ENCODE measurements around the gene KCTD1.

Gene KCTD1

DNA sequence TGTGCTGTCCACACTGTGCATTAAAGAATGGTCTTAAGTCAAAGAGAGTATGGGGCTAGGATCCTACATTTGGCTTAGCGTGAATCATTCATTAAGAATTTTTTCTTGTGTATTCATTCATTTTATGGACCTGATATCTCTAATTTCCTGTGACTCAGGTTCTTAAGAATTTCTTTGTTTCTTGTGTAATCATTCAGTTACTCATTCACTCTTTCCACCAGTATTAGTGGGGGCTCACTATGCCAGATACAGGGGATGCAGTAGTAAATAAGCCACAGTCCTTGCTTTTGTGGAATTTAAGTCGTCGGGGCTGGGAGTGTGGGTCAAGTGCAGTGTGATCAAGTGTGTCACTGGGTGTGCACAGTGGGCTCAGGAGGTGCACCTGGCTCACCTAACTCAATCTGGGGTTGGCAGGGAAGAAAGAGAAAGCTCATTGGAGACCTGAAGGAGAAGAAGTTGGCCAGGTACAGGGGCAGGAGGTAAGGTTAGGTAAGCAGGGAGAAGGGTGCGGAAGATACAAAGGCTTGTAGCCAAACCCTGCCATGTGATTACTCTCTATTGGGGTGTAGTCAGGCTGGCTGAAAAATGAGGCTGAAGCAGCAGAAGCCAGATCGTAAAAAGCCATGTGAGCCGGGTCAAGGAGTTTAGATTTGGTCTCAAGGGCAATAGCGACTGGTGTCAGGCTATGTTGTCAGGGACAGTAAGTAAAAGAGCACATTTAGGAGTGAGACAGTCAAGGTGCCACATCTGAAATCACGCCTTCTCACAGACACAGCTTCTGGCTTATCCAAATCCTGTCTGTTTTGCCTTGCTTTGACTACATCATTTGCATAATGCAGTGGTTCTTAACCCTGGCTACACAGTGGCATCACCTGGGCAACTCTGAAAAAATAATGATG lies 67.2 kb downstream of the KCTD1 start:
- ATAC-seq (no peak), DNase-seq (no peak)

- DNase-seq (no peak), ATAC-seq (no peak)
These were observed 68.7 kb downstream of the KCTD1 start for GRCh38 chr18:26479681-26480079.

DNA sequence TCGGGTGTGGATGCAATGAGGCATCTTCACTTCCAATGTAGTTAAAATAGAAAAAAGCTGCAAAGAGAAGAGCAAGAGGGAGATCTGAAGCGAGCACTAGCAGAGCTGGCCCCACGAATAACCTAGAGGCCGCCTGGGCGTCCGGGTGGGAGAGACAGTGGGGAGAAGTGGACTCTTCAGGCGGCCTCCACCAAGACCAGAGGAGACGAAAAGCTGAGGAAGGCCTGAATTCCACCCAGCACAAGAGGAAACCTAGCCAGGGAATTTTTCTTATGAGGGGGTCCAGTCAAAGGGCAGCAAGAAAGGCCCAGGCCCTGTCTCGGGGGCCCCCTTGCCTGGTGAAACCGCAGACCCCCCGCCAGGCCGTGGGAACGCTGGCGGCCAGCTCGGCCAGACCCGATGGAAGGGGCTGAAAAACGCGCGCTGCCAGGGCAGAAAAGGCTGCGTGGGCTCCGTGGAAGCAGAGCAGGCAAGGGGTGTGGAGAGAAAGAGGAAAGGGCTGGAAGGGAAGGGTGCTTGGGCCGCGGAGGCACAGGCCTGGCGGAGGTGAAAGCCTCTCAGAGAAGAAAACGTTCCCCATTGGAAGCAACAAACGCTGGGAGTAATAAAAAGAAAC lies 69.2 kb downstream of the KCTD1 start:
- no peak for ATAC-seq

GRCh38 chr18:26477828-26478466 lies 70.4 kb downstream of the KCTD1 start:
- ATAC-seq = no peak
- DNase-seq = no peak

More for the DNA sequence above, 69.2 kb downstream of the KCTD1 start:
- no peak for DNase-seq

DNA sequence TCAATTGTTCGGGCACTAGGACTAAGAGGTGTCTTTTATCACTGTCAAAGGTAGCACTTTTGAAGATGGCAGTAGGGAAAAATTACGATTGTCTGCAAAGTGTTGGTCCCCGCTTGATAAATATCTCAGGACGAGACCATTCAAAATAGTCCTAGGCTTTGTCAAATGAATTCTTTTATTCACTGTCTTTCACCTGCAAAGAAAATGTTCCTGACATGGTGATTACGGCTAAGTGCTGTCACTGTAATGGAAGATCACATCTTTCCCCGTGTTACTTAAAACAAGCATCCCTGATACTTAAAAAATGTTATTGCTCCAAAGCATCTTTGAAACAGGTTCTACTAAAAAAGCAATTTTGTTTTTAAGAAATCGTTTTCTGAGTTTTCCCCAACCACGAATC lies 71.7 kb downstream of the KCTD1 start:
- ATAC-seq (no peak), DNase-seq (no peak)

DNA sequence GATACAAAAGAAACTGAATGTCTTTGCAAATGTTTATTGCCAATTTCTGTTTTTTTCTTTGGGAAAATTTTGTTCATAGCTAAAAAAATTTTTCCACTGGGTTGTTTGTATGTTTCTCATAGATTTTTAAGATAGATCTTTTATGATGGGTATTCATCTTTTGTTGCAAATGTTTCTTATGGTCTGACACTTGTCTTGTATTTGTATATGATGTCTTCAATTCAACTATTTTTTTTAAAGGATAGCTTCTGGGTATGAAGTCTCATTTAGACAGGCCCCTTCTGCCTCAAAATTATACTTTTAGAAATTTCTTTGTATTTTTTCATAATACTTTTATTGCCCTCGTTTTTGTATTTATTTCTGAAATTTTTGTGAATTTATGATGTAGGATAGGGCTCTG lies 73.8 kb downstream of the KCTD1 start:
- ATAC-seq (no peak), DNase-seq (no peak)

DNA sequence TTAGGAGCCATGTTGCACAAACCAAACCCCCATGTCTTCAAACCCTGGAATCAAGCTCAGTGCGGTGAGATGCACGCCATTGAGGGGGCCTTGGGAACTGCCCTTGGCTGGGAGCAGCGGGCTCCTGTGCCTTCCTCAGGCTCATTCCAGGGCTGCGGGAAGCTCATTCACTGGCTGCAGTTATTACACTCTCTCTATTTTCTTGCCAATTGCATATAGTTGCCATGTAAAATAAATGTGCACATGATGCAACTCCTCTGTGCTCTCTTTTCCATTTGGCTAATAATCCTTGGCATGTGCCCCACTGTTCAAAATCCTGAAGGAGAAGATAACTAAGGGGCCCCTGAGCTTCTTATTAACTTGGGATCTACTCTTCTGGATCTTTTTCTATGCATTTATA lies 74.7 kb downstream of the KCTD1 start:
- DNase-seq = no peak
- no peak for ATAC-seq

GRCh38 chr18:26471826-26472225 lies 76.5 kb downstream of the KCTD1 start:
- DNase-seq = no peak
- no peak for ATAC-seq

GRCh38 chr18:26471027-26471426 lies 77.3 kb downstream of the KCTD1 start:
- ATAC-seq = no peak
- no peak for DNase-seq

GRCh38 chr18:26470011-26470637 lies 78.2 kb downstream of the KCTD1 start:
- DNase-seq = no peak
- no peak for ATAC-seq

GRCh38 chr18:26468931-26469340 lies 79.4 kb downstream of the KCTD1 start:
- ATAC-seq (no peak), DNase-seq (peak; percentile 6)

DNA sequence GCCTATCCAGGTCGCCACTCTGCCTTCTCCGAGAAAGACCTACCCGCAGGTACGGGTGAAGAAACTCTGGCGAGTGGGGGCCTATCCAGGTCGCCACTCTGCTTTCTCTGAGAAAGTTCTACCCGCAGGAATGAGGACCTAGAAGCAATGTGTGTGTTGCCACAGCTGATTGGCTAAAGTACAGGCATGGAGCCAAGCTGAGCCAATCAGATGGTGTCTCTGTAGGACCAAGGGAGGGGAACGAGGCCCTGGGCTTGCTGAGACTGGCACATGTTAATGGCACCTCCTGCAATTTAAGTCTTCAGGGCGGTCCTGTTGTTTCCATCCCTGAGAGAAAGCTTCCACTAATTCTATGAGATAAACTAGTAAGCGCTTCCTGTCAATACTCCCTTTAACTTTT lies 82.3 kb downstream of the KCTD1 start:
- DNase-seq (no peak), ATAC-seq (no peak)

GRCh38 chr18:26465431-26465830 lies 82.9 kb downstream of the KCTD1 start:
- ATAC-seq = no peak
- DNase-seq = no peak

GRCh38 chr18:26464128-26465011 lies 84.0 kb downstream of the KCTD1 start:
- no peak for ATAC-seq

DNA sequence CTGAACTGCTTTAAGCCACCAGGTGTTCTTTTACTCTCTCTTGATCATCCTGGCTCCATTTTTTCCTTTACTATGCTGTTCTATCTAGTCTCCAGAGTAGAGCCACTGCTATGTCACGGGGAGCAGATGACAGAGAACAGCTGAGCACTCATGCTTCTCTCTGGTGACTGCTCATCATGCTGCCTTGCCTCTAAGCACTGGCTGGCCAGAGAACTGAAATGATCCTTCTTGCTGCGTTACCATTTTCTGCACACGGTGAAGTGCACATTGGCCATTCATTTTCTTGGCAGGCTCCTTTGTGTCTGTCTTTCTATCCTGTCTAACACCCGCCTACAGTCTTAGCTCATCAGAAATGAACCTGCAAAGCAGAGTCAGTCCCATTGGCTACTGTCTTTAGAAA lies 86.0 kb downstream of the KCTD1 start:
- ATAC-seq (no peak), DNase-seq (no peak)

More at GRCh38 chr18:26464128-26465011, 84.0 kb downstream of the KCTD1 start:
- no peak for DNase-seq

- DNase-seq (no peak), ATAC-seq (no peak)
These were observed 86.9 kb downstream of the KCTD1 start for GRCh38 chr18:26461405-26461804.

GRCh38 chr18:26460449-26461091 lies 87.8 kb downstream of the KCTD1 start:
- ATAC-seq (no peak), DNase-seq (no peak)

DNA sequence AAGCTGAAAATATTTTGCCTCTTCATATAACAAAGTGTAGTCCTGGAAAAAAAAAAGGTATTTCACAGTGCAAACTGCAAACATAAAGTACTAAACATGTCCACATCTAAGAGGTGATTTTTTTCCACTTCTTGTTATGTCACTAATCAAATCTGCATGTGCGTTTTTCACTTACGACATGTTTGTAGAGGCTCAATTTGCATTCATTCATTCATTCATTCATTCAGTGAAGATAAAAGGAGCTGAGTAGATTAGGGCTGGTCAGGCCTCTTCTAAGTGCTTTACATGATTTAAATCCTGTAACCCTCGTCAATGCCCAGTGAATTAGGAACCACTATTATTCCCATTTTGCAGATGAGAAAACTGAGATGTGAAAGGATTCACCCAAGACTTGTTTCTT lies 88.5 kb downstream of the KCTD1 start:
- ATAC-seq (no peak), DNase-seq (no peak)

- DNase-seq (no peak), ATAC-seq (no peak)
These were observed 89.0 kb downstream of the KCTD1 start for GRCh38 chr18:26459340-26459739.

GRCh38 chr18:26458526-26459232 lies 89.7 kb downstream of the KCTD1 start:
- ATAC-seq = peak; percentile 66
- DNase-seq = no peak
